GM12878 (cell line): ENCODE measurements around the gene POU6F2. TPM values are rescaled to one million over a fixed set of nuclear protein-coding genes. Genes with fewer than 3 reads are reported as not detected.

Source experiments
- ATAC-seq: fragments of 200-7000 bp; cut with Tn5 transposase; 3 replicates; pipeline ENCODE4 v1.9.1; 2020; ENCODE audit warnings: mild to moderate bottlenecking, moderate library complexity
- BruUV-seq: library from RNA; stranded (reverse); fragments of 400-500 nt; replicated peaks from 2 replicates; lab custom pipeline; 2021; lab: Mats Ljungman, UMichigan
- CTCF ChIA-PET: fragments of 300-600 bp; sonication (Branson Sonifier 250); formaldehyde crosslinking; extraction: SDS; loops from one replicate; lab custom pipeline; 2021; ENCODE audit warnings: inconsistent platforms; lab: Yijun Ruan, JAX
- POLR2A ChIA-PET: fragments of 350-600 bp; formaldehyde crosslinking; extraction: SDS; loops from one replicate; lab custom pipeline; 2021; ENCODE audit warnings: inconsistent platforms; lab: Charles Lee
- RAD21 ChIA-PET: fragments of 300-600 bp; sonication (Branson Sonifier 250); formaldehyde crosslinking; loops from one replicate; lab custom pipeline; 2023; ENCODE audit warnings: antibody characterized with exemption; ENCODE audit not compliant: unreplicated experiment; lab: Charles Lee
- SMC1A ChIA-PET: fragments of 300-600 bp; sonication (Branson Sonifier 250); formaldehyde crosslinking; loops from one replicate; lab custom pipeline; 2023; ENCODE audit not compliant: unreplicated experiment, uncharacterized antibody; lab: Charles Lee
- DNase-seq: peaks from one replicate; pipeline ENCODE4 v3.0.0-alpha.2; 2011; ENCODE audit warnings: low read depth, low spot score
- FAIRE-seq: peaks from 3 replicates; lab custom pipeline; 2011; peaks lifted over from hg19 to GRCh38; lab: Jason Lieb, UNC
- H2AFZ ChIP-seq: 2 replicates; pipeline ENCODE4 v1.6.0; 2011; ENCODE audit warnings: low read depth, low read length, control low read depth; ENCODE audit not compliant: control insufficient read depth
- H3K27ac ChIP-seq: 2 replicates; pipeline ENCODE4 v1.5.1; 2011; ENCODE audit warnings: control low read depth; ENCODE audit not compliant: control insufficient read depth, insufficient read depth
- H3K27me3 ChIP-seq, 2 experiments: replicated peaks in 1 of 2; 2 replicates each; pipeline versions ENCODE4 v1.6.0 to v1.6.1; 2011; ENCODE audit warnings: low read length in 1 of 2; ENCODE audit not compliant: control insufficient read depth in 2 of 2, insufficient read depth in 2 of 2
- H3K36me3 ChIP-seq, 2 experiments: 2 replicates each; pipeline ENCODE4 v1.5.1; 2011; ENCODE audit warnings: low read length in 1 of 2; ENCODE audit not compliant: control insufficient read depth in 2 of 2, insufficient read depth in 2 of 2
- H3K4me1 ChIP-seq: 2 replicates; pipeline ENCODE4 v1.6.1; 2011; ENCODE audit warnings: mild to moderate bottlenecking, low read length, moderate library complexity, mixed read lengths; ENCODE audit not compliant: control insufficient read depth, insufficient read depth
- H3K4me2 ChIP-seq: 2 replicates; pipeline ENCODE4 v1.6.0; 2011; ENCODE audit warnings: control low read depth; ENCODE audit not compliant: control insufficient read depth, insufficient read depth
- H3K4me3 ChIP-seq: fragments of 200-600 bp; sonication (generic); 2 replicates; pipeline ENCODE4 v1.5.1; 2016
- H3K79me2 ChIP-seq: 2 replicates; pipeline ENCODE4 v1.6.0; 2011; ENCODE audit warnings: low read length; ENCODE audit not compliant: control insufficient read depth, insufficient read depth
- H3K9ac ChIP-seq: 2 replicates; pipeline ENCODE4 v1.8.0; 2011; ENCODE audit warnings: low read length, control low read depth, mixed read lengths; ENCODE audit not compliant: control insufficient read depth, insufficient read depth
- H3K9me3 ChIP-seq: replicated peaks from 3 replicates; pipeline ENCODE4 v1.5.1; 2011; ENCODE audit warnings: mild to moderate bottlenecking, low read length; ENCODE audit not compliant: control insufficient read depth, insufficient read depth
- H4K20me1 ChIP-seq: 2 replicates; pipeline ENCODE4 v1.6.0; 2011; ENCODE audit not compliant: control insufficient read depth, insufficient read depth
- BCL11A ChIP-seq: IDR thresholded peaks from 2 replicates; pipeline ENCODE4 v1.6.1; 2011; ENCODE audit warnings: low read depth, low read length
- CBX5 ChIP-seq: sonication (generic); IDR thresholded peaks from 2 replicates; pipeline ENCODE4 v1.6.1; 2016; ENCODE audit warnings: low read depth, moderate library complexity, mild to moderate bottlenecking, inconsistent platforms
- CEBPB ChIP-seq, 2 experiments: fragments of 150-350 bp in 1 of 2; IDR thresholded peaks; 2 replicates each; pipeline ENCODE4 v1.6.1; 2012 to 2014; ENCODE audit warnings: low read depth in 2 of 2, low read length in 2 of 2, borderline replicate concordance in 1 of 2, inconsistent platforms in 1 of 2
- CHD1 ChIP-seq: IDR thresholded peaks from 2 replicates; pipeline ENCODE4 v1.6.1; 2012; ENCODE audit warnings: low read depth, low read length, improper control_type of control experiment
- CHD2 ChIP-seq: IDR thresholded peaks from 2 replicates; pipeline ENCODE4 v1.6.1; 2011; ENCODE audit warnings: low read depth, low read length, improper control_type of control experiment, borderline replicate concordance
- CREM ChIP-seq: IDR thresholded peaks from 2 replicates; pipeline ENCODE4 v1.6.1; 2014; ENCODE audit warnings: antibody characterized with exemption, low read depth
- FOS ChIP-seq: IDR thresholded peaks from 3 replicates; pipeline ENCODE4 v1.6.1; 2011; ENCODE audit warnings: borderline replicate concordance; ENCODE audit not compliant: insufficient read length; ENCODE audit errors: extremely low read depth
- FOXK2 ChIP-seq: fragments of 450-650 bp; IDR thresholded peaks from 2 replicates; pipeline ENCODE4 v1.6.1; 2017; ENCODE audit warnings: mild to moderate bottlenecking, moderate library complexity
- JUND ChIP-seq: IDR thresholded peaks from 2 replicates; pipeline ENCODE4 v1.6.1; 2012; ENCODE audit warnings: low read depth, mild to moderate bottlenecking, low read length, improper control_type of control experiment, moderate library complexity
- MEF2A ChIP-seq: IDR thresholded peaks from 2 replicates; pipeline ENCODE4 v1.6.1; 2011; ENCODE audit warnings: low read depth, mild to moderate bottlenecking, low read length, moderate library complexity; ENCODE audit not compliant: insufficient read depth
- MXI1 ChIP-seq: fragments of 150-350 bp; IDR thresholded peaks from 2 replicates; pipeline ENCODE4 v1.6.1; 2011; ENCODE audit warnings: low read depth, mild to moderate bottlenecking, inconsistent platforms, low read length, improper control_type of control experiment
- NBN ChIP-seq: fragments of 450-650 bp; IDR thresholded peaks from 2 replicates; pipeline ENCODE4 v1.6.1; 2016
- NFYA ChIP-seq: IDR thresholded peaks from 2 replicates; pipeline ENCODE4 v1.6.1; 2011; ENCODE audit warnings: low read depth, mild to moderate bottlenecking, low read length, improper control_type of control experiment, borderline replicate concordance
- NKRF ChIP-seq: fragments of 450-650 bp; conservative IDR thresholded peaks from 2 replicates; pipeline ENCODE4 v1.6.1; 2017; ENCODE audit warnings: mild to moderate bottlenecking, moderate library complexity
- PML ChIP-seq: IDR thresholded peaks from 2 replicates; pipeline ENCODE4 v1.6.1; 2012; ENCODE audit warnings: low read length, inconsistent platforms
- RBBP5 ChIP-seq: fragments of 200-600 bp; sonication (generic); conservative IDR thresholded peaks from 2 replicates; pipeline ENCODE4 v1.6.1; 2016
- SMAD5 ChIP-seq: IDR thresholded peaks from 2 replicates; pipeline ENCODE4 v1.6.1; 2016; ENCODE audit warnings: antibody characterized with exemption, low read depth
- SMC3 ChIP-seq: IDR thresholded peaks from 2 replicates; pipeline ENCODE4 v1.6.1; 2011; ENCODE audit warnings: low read length, improper control_type of control experiment, borderline replicate concordance
- STAT1 ChIP-seq: fragments of 450-650 bp; conservative IDR thresholded peaks from 2 replicates; pipeline ENCODE4 v1.6.1; 2014; ENCODE audit warnings: antibody characterized with exemption, mild to moderate bottlenecking
- TBL1XR1 ChIP-seq: IDR thresholded peaks from 2 replicates; pipeline ENCODE4 v1.6.1; 2012; ENCODE audit warnings: low read depth, low read length, improper control_type of control experiment
- TCF7 ChIP-seq: IDR thresholded peaks from 2 replicates; pipeline ENCODE4 v1.6.1; 2014; ENCODE audit warnings: antibody characterized with exemption, borderline replicate concordance
- ZZZ3 ChIP-seq: IDR thresholded peaks from 2 replicates; pipeline ENCODE4 v1.6.1; 2011; ENCODE audit warnings: low read depth; ENCODE audit not compliant: control insufficient read depth, insufficient read length
- WGBS: methylation state at CpG from one replicate; pipeline ENCODE4 v1.1.6; 2016; ENCODE audit warnings: low lambda C conversion rate; ENCODE audit not compliant: insufficient replicate concordance, insufficient coverage; ENCODE audit errors: missing lambda C conversion rate; 5-methylcytosine and 5-hydroxymethylcytosine counted together
- in situ Hi-C: fragments of 300-500 bp; cut with MboI; formaldehyde crosslinking; loops from 9 replicates; pipeline ENCODE4 v1.14.3; 2018; ENCODE audit warnings: mixed read lengths
- intact Hi-C: fragments of 100-400 bp; cut with micrococcal nuclease; formaldehyde crosslinking; loops from one replicate; pipeline ENCODE4 v1.14.2; 2022; ENCODE audit not compliant: unreplicated experiment
- polyA plus RNA-seq, 11 experiments: library from polyadenylated mRNA; depleted of rRNA in 4 of 11; unstranded in 6 of 11; stranded (reverse) in 5 of 11; fragments of >200 nt; fragmentation: Nextera tagmentation in 4 of 11; fragmentation: Illumina TruSeq in 1 of 11; extraction: Ambion mirVana in 4 of 11; extraction: Trizol in 1 of 11; gene quantifications; 1 replicate in 1 of 11; 2 replicates in 10 of 11; pipeline versions ENCODE4 v1.2.1 to v1.2.3, GENCODE V29; 2011 to 2016; ENCODE audit warnings: inconsistent platforms in 2 of 11, missing spikeins in 2 of 11, low read depth in 1 of 11
- total RNA-seq, 4 experiments: library from RNA; depleted of rRNA in 3 of 4; stranded (reverse); fragments of >200 nt in 3 of 4; fragmentation: Illumina TruSeq in 1 of 4; extraction: Trizol in 1 of 4; gene quantifications; 2 replicates each; pipeline versions ENCODE4 v1.2.1 to v1.2.3, GENCODE V29; 2013 to 2021
- TF ChIP-seq, protein P1 (sequence below): fragments of 450-650 bp; IDR thresholded peaks from 2 replicates; pipeline ENCODE4 v1.6.1; 2018; ENCODE audit warnings: mild to moderate bottlenecking, low read depth, moderate library complexity; ENCODE audit not compliant: partially characterized antibody

The POU6F2 gene
- total and polyA plus RNA-seq, 10 of the 15 experiments (the other 5 are each of a cell fraction or from before 2014, with no cell fraction given), result 0.10 TPM; not detected in 9

- TF ChIP-seq TBL1XR1 (no peak), TCF7 (no peak), ZZZ3 (no peak), CBX5 (no peak), STAT1 (no peak), NKRF (no peak), PML (no peak)
Observed at GRCh38 chr7:39083781-39084180, 106.1 kb downstream of the POU6F2 start (continued).

GRCh38 chr7:39084349-39084748 lies 106.6 kb downstream of the POU6F2 start:
- H3K4me3 ChIP-seq, result no peak overlapping the region
- H3K27me3 ChIP-seq, result peaks cover 2 to 4% of the 10 kb centered on the region in 2 experiments; a peak in 2 of 4 replicates
- no peak overlapping the region for H3K27ac ChIP-seq
- H3K4me1 ChIP-seq, result no peaks in the 10 kb centered on the region
- RAD21 ChIA-PET, result interaction anchor here (1.0 kb wide), 1 partner anchor 367 kb away, joined by 3 read pairs; no protein-coding TSS in a partner anchor
- in situ Hi-C loops (no loop called here), intact Hi-C loops (no loop called here)
- H3K9ac ChIP-seq, result no peak overlapping the region
- DNase-seq (no peak), ATAC-seq (no peak), FAIRE-seq (no peak)
- H3K4me2 ChIP-seq, result no peak overlapping the region
- WGBS, result 17% methylated on average over 3 of the region's 3 CpGs
- BruUV-seq, result no TSS peak
- H3K79me2 ChIP-seq, result no peaks in the 10 kb centered on the region
- POLR2A ChIA-PET, result no interaction called here
- H4K20me1 ChIP-seq, result no peaks in the 10 kb centered on the region
- CTCF ChIA-PET, result no interaction called here
- no peaks in the 10 kb centered on the region for H3K9me3 ChIP-seq
- no peaks in the 10 kb centered on the region for H3K36me3 ChIP-seq
- SMC1A ChIA-PET, result interaction anchor here (1.3 kb wide), 1 partner anchor 15 kb away, joined by 4 read pairs; no protein-coding TSS in a partner anchor
- no peak overlapping the region for H2AFZ ChIP-seq
- TF ChIP-seq MXI1 (no peak), CHD1 (no peak), FOXK2 (no peak), JUND (no peak), MEF2A (no peak), NFYA (no peak), SMAD5 (no peak), CHD2 (no peak), RBBP5 (no peak), CREM (no peak), CEBPB (IDR thresholded peaks at IDR 0.05; ENCODE audit: borderline replicate concordance in 1 of 2, low read depth in 2 of 2, low read length in 2 of 2) (no peak), FOS (no peak), NBN (no peak), SMC3 (no peak), BCL11A (no peak)
- TF ChIP-seq, protein P1, sequence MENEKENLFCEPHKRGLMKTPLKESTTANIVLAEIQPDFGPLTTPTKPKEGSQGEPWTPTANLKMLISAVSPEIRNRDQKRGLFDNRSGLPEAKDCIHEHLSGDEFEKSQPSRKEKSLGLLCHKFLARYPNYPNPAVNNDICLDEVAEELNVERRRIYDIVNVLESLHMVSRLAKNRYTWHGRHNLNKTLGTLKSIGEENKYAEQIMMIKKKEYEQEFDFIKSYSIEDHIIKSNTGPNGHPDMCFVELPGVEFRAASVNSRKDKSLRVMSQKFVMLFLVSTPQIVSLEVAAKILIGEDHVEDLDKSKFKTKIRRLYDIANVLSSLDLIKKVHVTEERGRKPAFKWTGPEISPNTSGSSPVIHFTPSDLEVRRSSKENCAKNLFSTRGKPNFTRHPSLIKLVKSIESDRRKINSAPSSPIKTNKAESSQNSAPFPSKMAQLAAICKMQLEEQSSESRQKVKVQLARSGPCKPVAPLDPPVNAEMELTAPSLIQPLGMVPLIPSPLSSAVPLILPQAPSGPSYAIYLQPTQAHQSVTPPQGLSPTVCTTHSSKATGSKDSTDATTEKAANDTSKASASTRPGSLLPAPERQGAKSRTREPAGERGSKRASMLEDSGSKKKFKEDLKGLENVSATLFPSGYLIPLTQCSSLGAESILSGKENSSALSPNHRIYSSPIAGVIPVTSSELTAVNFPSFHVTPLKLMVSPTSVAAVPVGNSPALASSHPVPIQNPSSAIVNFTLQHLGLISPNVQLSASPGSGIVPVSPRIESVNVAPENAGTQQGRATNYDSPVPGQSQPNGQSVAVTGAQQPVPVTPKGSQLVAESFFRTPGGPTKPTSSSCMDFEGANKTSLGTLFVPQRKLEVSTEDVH, result no peak
